ENCODE data around the gene POTEG. TPM values are rescaled to one million over a fixed set of nuclear protein-coding genes. Genes with fewer than 3 reads are reported as not detected.
"Not testable (repeated sequence)": the region's sequence is repeated elsewhere in the genome, so short reads cannot be mapped to it uniquely, and the experiment has no call there.

POTEG gene
- total and polyA plus RNA-seq, 11 donors, result not detected

DNA sequence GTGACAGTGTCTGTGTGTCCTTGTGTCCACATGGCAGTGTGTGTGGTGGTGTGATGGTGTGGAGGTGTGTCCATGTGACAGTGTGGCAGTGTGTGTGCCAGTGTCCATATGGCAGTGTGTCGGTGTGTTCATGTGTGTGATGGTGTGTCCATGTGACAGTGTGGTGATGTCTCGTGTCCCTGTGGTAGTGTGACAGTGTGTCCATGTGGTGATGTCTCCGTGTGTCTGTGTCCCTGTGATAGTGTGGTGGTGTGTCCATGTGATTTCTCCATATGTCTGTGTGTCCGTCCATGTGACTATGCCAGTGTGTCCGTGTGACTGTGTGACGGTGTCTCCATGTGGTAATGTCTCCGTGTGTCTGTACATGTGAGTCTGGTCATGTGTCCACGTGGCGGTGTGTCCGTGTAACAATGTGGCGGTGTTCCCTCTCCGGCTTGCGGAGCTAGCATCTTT is 59.7 kb downstream of the POTEG start:
- H3K9me3 ChIP-seq, result peaks cover 0 to 12% (median 0%) of the 10 kb centered on the region in 12 donors
- H3K27me3 ChIP-seq; H3K4me3 ChIP-seq; H3K36me3 ChIP-seq; H3K4me1 ChIP-seq; intact Hi-C loops (cut with DNase I); H3K27ac ChIP-seq; ATAC-seq: not testable (repeated sequence)
- WGBS, 4 donors, result 81 to 85% (median 83%) methylated on average over 8 to 13 of the region's 13 CpGs
- DNase-seq, result peak in 1 of 5 donors; percentile 51

DNA sequence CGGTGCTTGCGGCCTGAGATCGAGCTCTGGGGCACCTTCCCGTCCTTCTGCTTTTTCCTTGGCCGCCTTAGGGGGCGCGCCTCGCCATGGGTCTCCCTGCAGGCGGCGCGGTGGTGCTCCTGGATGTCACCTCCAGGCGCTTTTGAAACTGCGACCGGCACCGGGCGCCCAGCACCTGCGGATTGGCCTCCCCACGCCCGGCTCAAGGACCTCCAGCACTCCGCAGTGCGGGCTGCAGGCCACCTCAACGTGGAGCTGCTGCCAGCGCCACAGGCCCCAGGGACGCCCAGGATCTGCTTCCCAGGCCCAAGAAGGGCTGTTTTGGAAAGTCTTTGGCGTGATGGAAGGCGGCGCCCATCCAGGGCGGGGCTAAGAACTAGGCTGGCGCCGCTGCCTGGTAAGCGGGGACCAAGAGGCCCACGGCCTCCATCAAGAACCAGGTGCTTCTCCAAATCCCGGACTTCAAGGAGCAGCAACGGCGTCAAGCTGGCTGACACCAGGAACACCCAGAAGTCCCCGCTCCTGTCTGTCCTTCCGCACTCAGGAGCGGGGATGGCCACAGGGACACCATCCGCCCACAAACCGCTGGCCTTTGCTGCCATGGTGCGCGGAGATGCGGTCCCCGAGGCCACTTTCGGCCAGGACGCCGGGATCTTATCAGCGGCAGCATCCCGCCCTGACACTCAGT is 61.2 kb downstream of the POTEG start:
- ATAC-seq; H3K27me3 ChIP-seq; H3K4me3 ChIP-seq; H3K36me3 ChIP-seq; H3K4me1 ChIP-seq; H3K27ac ChIP-seq; intact Hi-C loops (cut with DNase I): not testable (repeated sequence)
- DNase-seq, result peak in 1 of 5 donors; percentile 69
- 60 to 66% (median 63%) methylated on average over 36 to 49 of the region's 49 CpGs for WGBS, 4 donors
- H3K9me3 ChIP-seq, result peaks cover 0 to 12% (median 0%) of the 10 kb centered on the region in 12 donors

- ATAC-seq; H3K4me1 ChIP-seq; intact Hi-C loops (cut with DNase I); H3K27me3 ChIP-seq; H3K27ac ChIP-seq; H3K4me3 ChIP-seq; H3K36me3 ChIP-seq; DNase-seq: not testable (repeated sequence)
- WGBS, 4 donors, result 76 to 87% (median 80%) methylated on average over 5 to 10 of the region's 16 CpGs
- H3K9me3 ChIP-seq, result peaks cover 0 to 11% (median 0%) of the 10 kb centered on the region in 12 donors
These were observed 62.4 kb downstream of the POTEG start for GRCh38 chr14:19371767-19372166.

- ATAC-seq; H3K4me1 ChIP-seq; H3K27ac ChIP-seq; H3K4me3 ChIP-seq; H3K27me3 ChIP-seq; H3K36me3 ChIP-seq; DNase-seq; intact Hi-C loops (cut with DNase I); H3K9me3 ChIP-seq: not testable (repeated sequence)
- WGBS, 4 donors, result 92 to 96% methylated on average over 6 of the region's 16 CpGs; no CpG with 5 or more reads in 2 of the 4 donors
These were observed 71.3 kb downstream of the POTEG start for GRCh38 chr14:19362803-19363202.

- H3K4me3 ChIP-seq; intact Hi-C loops (cut with DNase I); H3K27ac ChIP-seq; ATAC-seq; H3K9me3 ChIP-seq; H3K4me1 ChIP-seq; H3K36me3 ChIP-seq; H3K27me3 ChIP-seq: not testable (repeated sequence)
- peak in 1 of 5 donors; percentile 44 for DNase-seq
- 87 to 94% (median 91%) methylated on average over 9 to 13 of the region's 18 CpGs; no CpG with 5 or more reads in 1 of the 4 donors for WGBS, 4 donors
These were observed 71.8 kb downstream of the POTEG start for GRCh38 chr14:19362323-19362722.

DNA sequence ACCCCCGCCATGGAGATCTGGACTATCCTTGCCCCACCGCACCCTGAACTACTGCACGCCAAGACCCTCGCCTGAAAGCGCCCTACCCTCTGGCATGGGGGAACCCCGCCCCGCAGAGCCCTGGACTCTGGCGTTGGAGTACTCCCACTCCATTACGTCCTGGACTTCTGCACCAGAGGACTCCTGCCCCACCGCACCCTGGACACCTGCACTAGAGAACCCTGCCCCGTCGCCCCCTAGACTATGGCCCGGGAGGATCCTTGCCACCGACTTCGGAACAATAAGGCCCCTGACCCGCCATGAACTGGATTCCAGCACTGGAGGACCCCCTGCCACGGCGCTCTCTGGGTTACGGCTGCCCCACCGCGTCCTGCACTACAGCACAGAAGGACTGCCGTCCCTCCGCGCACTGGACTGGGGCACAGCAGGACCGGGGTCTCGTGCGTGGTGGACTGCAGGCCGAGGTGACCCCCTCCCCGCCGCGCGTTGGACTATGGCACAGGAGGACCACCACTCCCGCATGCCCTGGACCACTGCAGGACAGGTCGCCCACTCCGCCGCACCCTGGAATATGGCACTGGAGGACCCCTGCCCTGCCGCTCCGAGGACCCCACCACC is 72.4 kb downstream of the POTEG start:
- intact Hi-C loops (cut with DNase I); H3K36me3 ChIP-seq; H3K4me1 ChIP-seq; H3K27ac ChIP-seq; H3K27me3 ChIP-seq; DNase-seq; ATAC-seq; H3K4me3 ChIP-seq; H3K9me3 ChIP-seq: not testable (repeated sequence)
- WGBS, 4 donors, result 88 to 93% methylated on average over 21 of the region's 38 CpGs; no CpG with 5 or more reads in 2 of the 4 donors

GRCh38 chr14:19360937-19361635 is 73.1 kb downstream of the POTEG start:
- H3K4me1 ChIP-seq; ATAC-seq; H3K9me3 ChIP-seq; H3K36me3 ChIP-seq; intact Hi-C loops (cut with DNase I); H3K27me3 ChIP-seq; H3K27ac ChIP-seq; H3K4me3 ChIP-seq: not testable (repeated sequence)
- DNase-seq, result peak in 1 of 5 donors; percentile 62
- 85 to 90% methylated on average over 8 of the region's 34 CpGs; no CpG with 5 or more reads in 2 of the 4 donors for WGBS, 4 donors
